Measurements from ENCODE around the gene CCDC17. TPM values are rescaled to one million over a fixed set of nuclear protein-coding genes. Genes with fewer than 3 reads are reported as not detected.

Gene CCDC17
- polyA plus RNA-seq, 3 donors = 4.4 TPM; not detected in 2

- intact Hi-C loops (cut with micrococcal nuclease) = no loop called here
Observed at GRCh38 chr1:45643978-45644377, 20.1 kb upstream of the CCDC17 start.

GRCh38 chr1:45643321-45643720 is 19.5 kb upstream of the CCDC17 start:
- no peaks in the 10 kb centered on the region for H3K9me3 ChIP-seq (replicated peaks in 1 of 2; ENCODE audit: control insufficient read depth in 1 of 2, insufficient read depth in 1 of 2, low read length in 2 of 2)
- Mint-ChIP-seq H3K27me3 (ENCODE audit: low read depth in 3 of 3) (no peaks in the 10 kb centered on the region), H3K4me1 (peaks cover 13% of the 10 kb centered on the region)

More at GRCh38 chr1:45643978-45644377, 20.1 kb upstream of the CCDC17 start:
- Mint-ChIP-seq H3K4me3 (no peak overlapping the region), H3K27ac (peak overlapping the region in 1 of 7 donors; percentile 26), H3K9me3 (no peaks in the 10 kb centered on the region), H3K4me1 (peaks cover 13% of the 10 kb centered on the region), H3K36me3 (peaks cover 44 to 45% of the 10 kb centered on the region in 2 donors), H3K27me3 (ENCODE audit: low read depth in 3 of 3) (no peaks in the 10 kb centered on the region)
- H3K4me1 ChIP-seq (ENCODE audit: control insufficient read depth in 1 of 2, insufficient read depth in 2 of 2, low read length in 2 of 2) = peaks cover 7 to 8% of the 10 kb centered on the region in 2 donors
- no peak overlapping the region for H2AFZ ChIP-seq (ENCODE audit: insufficient read depth, low read depth, low read length, poor library complexity, severe bottlenecking)
- H3K4me3 ChIP-seq (replicated peaks in 1 of 3; ENCODE audit: low read depth in 2 of 3, low read length in 3 of 3) = no peak overlapping the region
- H3K9me3 ChIP-seq (replicated peaks in 1 of 2; ENCODE audit: control insufficient read depth in 1 of 2, insufficient read depth in 1 of 2, low read length in 2 of 2) = no peaks in the 10 kb centered on the region
- no peak for DNase-seq
- H3K27me3 ChIP-seq (ENCODE audit: control insufficient read depth in 2 of 2, insufficient read depth in 2 of 2, low read length in 2 of 2) = no peaks in the 10 kb centered on the region
- H3K27ac ChIP-seq (ENCODE audit: low read depth in 1 of 2, low read length in 2 of 2) = peak overlapping the region in 1 of 2 donors; percentile 1
- peaks cover 84% of the 10 kb centered on the region for H4K20me1 ChIP-seq (ENCODE audit: insufficient read depth, low read length)
- no peak overlapping the region for H3K9ac ChIP-seq (ENCODE audit: insufficient read depth, low read length, poor library complexity, severe bottlenecking)
- no peak overlapping the region for H3K4me2 ChIP-seq (replicated peaks; ENCODE audit: extremely low read depth, low read length, poor library complexity, severe bottlenecking)
- H3K79me2 ChIP-seq (ENCODE audit: insufficient read depth, low read length) = peaks cover 46% of the 10 kb centered on the region
- no peak for TF ChIP-seq CTCF (IDR thresholded peaks at IDR 0.05)
- H3K36me3 ChIP-seq (replicated peaks in 1 of 2; ENCODE audit: control insufficient read depth in 1 of 2, insufficient read depth in 2 of 2, low read length in 2 of 2) = peaks cover 42 to 82% of the 10 kb centered on the region in 2 donors

More at GRCh38 chr1:45643321-45643720, 19.5 kb upstream of the CCDC17 start:
- H3K9ac ChIP-seq (ENCODE audit: insufficient read depth, low read length, poor library complexity, severe bottlenecking) = no peak overlapping the region
- H3K4me1 ChIP-seq (ENCODE audit: control insufficient read depth in 1 of 2, insufficient read depth in 2 of 2, low read length in 2 of 2) = peaks cover 7 to 8% of the 10 kb centered on the region in 2 donors
- no peak for TF ChIP-seq CTCF (IDR thresholded peaks at IDR 0.05)
- peaks cover 39% of the 10 kb centered on the region for H3K79me2 ChIP-seq (ENCODE audit: insufficient read depth, low read length)
- no CpG with 5 or more reads among the region's 5 CpGs for WGBS (ENCODE audit: insufficient coverage)
- H2AFZ ChIP-seq (ENCODE audit: insufficient read depth, low read depth, low read length, poor library complexity, severe bottlenecking) = no peak overlapping the region
- no peak overlapping the region for H3K27ac Mint-ChIP-seq
- no peaks in the 10 kb centered on the region for H3K9me3 Mint-ChIP-seq
- no peak overlapping the region for H3K4me2 ChIP-seq (replicated peaks; ENCODE audit: extremely low read depth, low read length, poor library complexity, severe bottlenecking)
- no peak overlapping the region for H3K27ac ChIP-seq (ENCODE audit: low read depth in 1 of 2, low read length in 2 of 2)
- H3K4me3 Mint-ChIP-seq = no peak overlapping the region
- peaks cover 81% of the 10 kb centered on the region for H4K20me1 ChIP-seq (ENCODE audit: insufficient read depth, low read length)
- no peaks in the 10 kb centered on the region for H3K27me3 ChIP-seq (ENCODE audit: control insufficient read depth in 2 of 2, insufficient read depth in 2 of 2, low read length in 2 of 2)
- peaks cover 45 to 82% of the 10 kb centered on the region in 2 donors for H3K36me3 ChIP-seq (replicated peaks in 1 of 2; ENCODE audit: control insufficient read depth in 1 of 2, insufficient read depth in 2 of 2, low read length in 2 of 2)
- no peak overlapping the region for H3K4me3 ChIP-seq (replicated peaks in 1 of 3; ENCODE audit: low read depth in 2 of 3, low read length in 3 of 3)
- intact Hi-C loops (cut with micrococcal nuclease) = no loop called here
- H3K36me3 Mint-ChIP-seq = peaks cover 40 to 44% of the 10 kb centered on the region in 2 donors
- no peak for DNase-seq

All from CD14-positive monocyte (primary cell).